GM12878 (cell line): ENCODE results near the gene PTCD1. TPM values are rescaled to one million over a fixed set of nuclear protein-coding genes. Genes with fewer than 3 reads are reported as not detected.

Source experiments
- ATAC-seq: fragments of 200-7000 bp; cut with Tn5 transposase; 3 replicates; pipeline ENCODE4 v1.9.1; 2020; ENCODE audit warnings: mild to moderate bottlenecking, moderate library complexity
- BruUV-seq: library from RNA; stranded (reverse); fragments of 400-500 nt; replicated peaks from 2 replicates; lab custom pipeline; 2021; lab: Mats Ljungman, UMichigan
- CTCF ChIA-PET: fragments of 300-600 bp; sonication (Branson Sonifier 250); formaldehyde crosslinking; extraction: SDS; loops from one replicate; lab custom pipeline; 2021; ENCODE audit warnings: inconsistent platforms; lab: Yijun Ruan, JAX
- POLR2A ChIA-PET: fragments of 350-600 bp; formaldehyde crosslinking; extraction: SDS; loops from one replicate; lab custom pipeline; 2021; ENCODE audit warnings: inconsistent platforms; lab: Charles Lee
- RAD21 ChIA-PET: fragments of 300-600 bp; sonication (Branson Sonifier 250); formaldehyde crosslinking; loops from one replicate; lab custom pipeline; 2023; ENCODE audit warnings: antibody characterized with exemption; ENCODE audit not compliant: unreplicated experiment; lab: Charles Lee
- SMC1A ChIA-PET: fragments of 300-600 bp; sonication (Branson Sonifier 250); formaldehyde crosslinking; loops from one replicate; lab custom pipeline; 2023; ENCODE audit not compliant: unreplicated experiment, uncharacterized antibody; lab: Charles Lee
- DNase-seq: peaks from one replicate; pipeline ENCODE4 v3.0.0-alpha.2; 2011; ENCODE audit warnings: low read depth, low spot score
- FAIRE-seq: peaks from 3 replicates; lab custom pipeline; 2011; peaks lifted over from hg19 to GRCh38; lab: Jason Lieb, UNC
- H2AFZ ChIP-seq: 2 replicates; pipeline ENCODE4 v1.6.0; 2011; ENCODE audit warnings: low read depth, low read length, control low read depth; ENCODE audit not compliant: control insufficient read depth
- H3K27ac ChIP-seq: 2 replicates; pipeline ENCODE4 v1.5.1; 2011; ENCODE audit warnings: control low read depth; ENCODE audit not compliant: control insufficient read depth, insufficient read depth
- H3K27me3 ChIP-seq, 2 experiments: replicated peaks in 1 of 2; 2 replicates each; pipeline versions ENCODE4 v1.6.0 to v1.6.1; 2011; ENCODE audit warnings: low read length in 1 of 2; ENCODE audit not compliant: control insufficient read depth in 2 of 2, insufficient read depth in 2 of 2
- H3K36me3 ChIP-seq, 2 experiments: 2 replicates each; pipeline ENCODE4 v1.5.1; 2011; ENCODE audit warnings: low read length in 1 of 2; ENCODE audit not compliant: control insufficient read depth in 2 of 2, insufficient read depth in 2 of 2
- H3K4me1 ChIP-seq: 2 replicates; pipeline ENCODE4 v1.6.1; 2011; ENCODE audit warnings: mild to moderate bottlenecking, low read length, moderate library complexity, mixed read lengths; ENCODE audit not compliant: control insufficient read depth, insufficient read depth
- H3K4me2 ChIP-seq: 2 replicates; pipeline ENCODE4 v1.6.0; 2011; ENCODE audit warnings: control low read depth; ENCODE audit not compliant: control insufficient read depth, insufficient read depth
- H3K4me3 ChIP-seq: fragments of 200-600 bp; sonication (generic); 2 replicates; pipeline ENCODE4 v1.5.1; 2016
- H3K79me2 ChIP-seq: 2 replicates; pipeline ENCODE4 v1.6.0; 2011; ENCODE audit warnings: low read length; ENCODE audit not compliant: control insufficient read depth, insufficient read depth
- H3K9ac ChIP-seq: 2 replicates; pipeline ENCODE4 v1.8.0; 2011; ENCODE audit warnings: low read length, control low read depth, mixed read lengths; ENCODE audit not compliant: control insufficient read depth, insufficient read depth
- H3K9me3 ChIP-seq: replicated peaks from 3 replicates; pipeline ENCODE4 v1.5.1; 2011; ENCODE audit warnings: mild to moderate bottlenecking, low read length; ENCODE audit not compliant: control insufficient read depth, insufficient read depth
- H4K20me1 ChIP-seq: 2 replicates; pipeline ENCODE4 v1.6.0; 2011; ENCODE audit not compliant: control insufficient read depth, insufficient read depth
- ESRRA ChIP-seq: IDR thresholded peaks from 2 replicates; pipeline ENCODE4 v1.6.1; 2012; ENCODE audit warnings: mild to moderate bottlenecking, low read length, improper control_type of control experiment
- HDGF ChIP-seq: fragments of 450-650 bp; IDR thresholded peaks from 2 replicates; pipeline ENCODE4 v1.6.1; 2016; ENCODE audit warnings: antibody characterized with exemption
- HSF1 ChIP-seq: fragments of 150-350 bp; IDR thresholded peaks from 2 replicates; pipeline ENCODE4 v1.6.1; 2014; ENCODE audit warnings: mild to moderate bottlenecking, low read depth, low read length
- NR2C2 ChIP-seq: IDR thresholded peaks from 2 replicates; pipeline ENCODE4 v1.6.1; 2011; ENCODE audit warnings: borderline replicate concordance, low read depth; ENCODE audit not compliant: control insufficient read depth, insufficient read length
- NR2F1 ChIP-seq: fragments of 450-650 bp; conservative IDR thresholded peaks from 2 replicates; pipeline ENCODE4 v1.6.1; 2017; ENCODE audit warnings: mild to moderate bottlenecking
- RFX5 ChIP-seq: IDR thresholded peaks from 2 replicates; pipeline ENCODE4 v1.6.1; 2011; ENCODE audit warnings: low read depth, low read length, improper control_type of control experiment
- USF2 ChIP-seq: IDR thresholded peaks from 2 replicates; pipeline ENCODE4 v1.6.1; 2011; ENCODE audit warnings: low read depth, low read length, improper control_type of control experiment, borderline replicate concordance
- YY1 ChIP-seq: IDR thresholded peaks from 2 replicates; pipeline ENCODE4 v1.6.1; 2011; ENCODE audit warnings: low read depth, mild to moderate bottlenecking, low read length
- WGBS: methylation state at CpG from one replicate; pipeline ENCODE4 v1.1.6; 2016; ENCODE audit warnings: low lambda C conversion rate; ENCODE audit not compliant: insufficient replicate concordance, insufficient coverage; ENCODE audit errors: missing lambda C conversion rate; 5-methylcytosine and 5-hydroxymethylcytosine counted together
- in situ Hi-C: fragments of 300-500 bp; cut with MboI; formaldehyde crosslinking; loops from 9 replicates; pipeline ENCODE4 v1.14.3; 2018; ENCODE audit warnings: mixed read lengths
- intact Hi-C: fragments of 100-400 bp; cut with micrococcal nuclease; formaldehyde crosslinking; loops from one replicate; pipeline ENCODE4 v1.14.2; 2022; ENCODE audit not compliant: unreplicated experiment
- polyA plus RNA-seq, 11 experiments: library from polyadenylated mRNA; depleted of rRNA in 4 of 11; unstranded in 6 of 11; stranded (reverse) in 5 of 11; fragments of >200 nt; fragmentation: Nextera tagmentation in 4 of 11; fragmentation: Illumina TruSeq in 1 of 11; extraction: Ambion mirVana in 4 of 11; extraction: Trizol in 1 of 11; gene quantifications; 1 replicate in 1 of 11; 2 replicates in 10 of 11; pipeline versions ENCODE4 v1.2.1 to v1.2.3, GENCODE V29; 2011 to 2016; ENCODE audit warnings: inconsistent platforms in 2 of 11, missing spikeins in 2 of 11, low read depth in 1 of 11
- total RNA-seq, 4 experiments: library from RNA; depleted of rRNA in 3 of 4; stranded (reverse); fragments of >200 nt in 3 of 4; fragmentation: Illumina TruSeq in 1 of 4; extraction: Trizol in 1 of 4; gene quantifications; 2 replicates each; pipeline versions ENCODE4 v1.2.1 to v1.2.3, GENCODE V29; 2013 to 2021

Gene PTCD1
- total and polyA plus RNA-seq, 10 of the 15 experiments (the other 5 are each of a cell fraction or from before 2014, with no cell fraction given) = 0.26 to 9.7 (median 5.0) TPM

GRCh38 chr7:99409192-99409572 lies 29.4 kb downstream of the PTCD1 start:
- ChIA-PET POLR2A (interaction anchor here (0.6 to 4.9 kb wide), 17 partner anchors 11 to 511 kb away, joined by 3 to 51 read pairs (median 5); partner anchors contain the start of genes ARPC1A, ARPC1B, ATP5MF and CPSF4), SMC1A (interaction anchor here (0.7 to 3.2 kb wide), 10 partner anchors 13 to 150 kb away, joined by 3 to 20 read pairs (median 3); partner anchors contain the start of genes ARPC1B, CPSF4 and PTCD1), RAD21 (interaction anchor here (1.0 to 2.7 kb wide), 9 partner anchors 29 to 91 kb away, joined by 3 to 8 read pairs (median 7); partner anchors contain the start of genes ARPC1A, CPSF4, PTCD1 and ZNF394), CTCF (interaction anchor here (0.5 to 4.6 kb wide), 9 partner anchors 10 to 176 kb away, joined by 3 to 31 read pairs (median 4); no protein-coding TSS in a partner anchor)
- TSS peak; percentile 68 for BruUV-seq
- intact Hi-C loops = loop anchor here (2.0 to 5.0 kb wide), 2 partner anchors 28 to 37 kb away; partner anchors contain the start of gene ARPC1B
- Histone ChIP-seq H4K20me1 (no peaks in the 10 kb centered on the region), H3K36me3 (peaks cover 6 to 15% of the 10 kb centered on the region in 2 experiments), H3K4me1 (peaks cover 12% of the 10 kb centered on the region), H3K9ac (peak overlapping the region; percentile 98), H2AFZ (peak overlapping the region; percentile 98), H3K4me2 (peak overlapping the region; percentile 58; the same call in 1 of the 2 replicates), H3K27me3 (no peaks in the 10 kb centered on the region), H3K79me2 (peaks cover 62% of the 10 kb centered on the region), H3K9me3 (no peaks in the 10 kb centered on the region), H3K4me3 (peak overlapping the region; percentile 100), H3K27ac (peak overlapping the region; percentile 99)
- in situ Hi-C loops = no loop called here
- FAIRE-seq (no peak), DNase-seq (no peak), ATAC-seq (peak; percentile 14)
- TF ChIP-seq RFX5 = no peak
- TF ChIP-seq YY1 = 0 out of 2 replicates have a peak, but pooled peaks have one; percentile 3
- TF ChIP-seq NR2C2 = no peak
- no peak for TF ChIP-seq NR2F1
- no peak for TF ChIP-seq USF2
- TF ChIP-seq HDGF = 0 out of 2 replicates have a peak, but pooled peaks have one; percentile 4
- no peak for TF ChIP-seq ESRRA
- TF ChIP-seq HSF1 = 0 out of 2 replicates have a peak, but pooled peaks have one; percentile 1
- WGBS = 1% methylated on average over 18 of the region's 18 CpGs
